SU-DHL-6 (cell line): Measurements from ENCODE around the gene BCL2L13.

Experiments
- EZH2phosphoT487 ChIP-seq: fragments of 200-600 bp; sonication (generic), shearing (Covaris generic); conservative IDR thresholded peaks from 2 replicates; pipeline ENCODE4 v1.6.1; 2018; ENCODE audit warnings: mild to moderate bottlenecking, antibody characterized with exemption, low read length, moderate library complexity, mixed read lengths
- TF ChIP-seq, protein P1 (sequence below): fragments of 200-600 bp; sonication (generic); IDR thresholded peaks from one replicate; pipeline ENCODE4 v1.5.1; 2017; ENCODE audit warnings: antibody characterized with exemption, mild to moderate bottlenecking, low read length, moderate library complexity; ENCODE audit not compliant: insufficient read depth, poor library complexity, severe bottlenecking

DNA sequence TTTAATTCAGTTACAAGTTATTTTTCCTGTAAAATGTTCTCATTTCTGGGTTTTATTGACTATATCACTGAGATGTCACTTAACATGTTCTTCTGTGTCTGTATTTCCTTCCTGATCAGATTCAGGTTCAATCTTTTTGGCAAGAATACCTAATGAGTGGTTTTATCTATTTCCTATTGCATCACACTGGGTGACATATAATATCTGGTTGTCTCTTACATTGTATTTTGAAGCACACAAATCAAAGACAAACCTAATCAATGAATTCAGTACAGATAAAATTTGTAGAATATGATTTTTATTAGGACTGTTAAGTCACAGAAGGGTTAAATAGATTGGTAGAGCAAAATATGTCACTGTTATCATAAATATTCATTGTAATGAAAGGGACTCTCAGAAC, 60.4 kb downstream of the BCL2L13 start:
- TF ChIP-seq, protein P1, sequence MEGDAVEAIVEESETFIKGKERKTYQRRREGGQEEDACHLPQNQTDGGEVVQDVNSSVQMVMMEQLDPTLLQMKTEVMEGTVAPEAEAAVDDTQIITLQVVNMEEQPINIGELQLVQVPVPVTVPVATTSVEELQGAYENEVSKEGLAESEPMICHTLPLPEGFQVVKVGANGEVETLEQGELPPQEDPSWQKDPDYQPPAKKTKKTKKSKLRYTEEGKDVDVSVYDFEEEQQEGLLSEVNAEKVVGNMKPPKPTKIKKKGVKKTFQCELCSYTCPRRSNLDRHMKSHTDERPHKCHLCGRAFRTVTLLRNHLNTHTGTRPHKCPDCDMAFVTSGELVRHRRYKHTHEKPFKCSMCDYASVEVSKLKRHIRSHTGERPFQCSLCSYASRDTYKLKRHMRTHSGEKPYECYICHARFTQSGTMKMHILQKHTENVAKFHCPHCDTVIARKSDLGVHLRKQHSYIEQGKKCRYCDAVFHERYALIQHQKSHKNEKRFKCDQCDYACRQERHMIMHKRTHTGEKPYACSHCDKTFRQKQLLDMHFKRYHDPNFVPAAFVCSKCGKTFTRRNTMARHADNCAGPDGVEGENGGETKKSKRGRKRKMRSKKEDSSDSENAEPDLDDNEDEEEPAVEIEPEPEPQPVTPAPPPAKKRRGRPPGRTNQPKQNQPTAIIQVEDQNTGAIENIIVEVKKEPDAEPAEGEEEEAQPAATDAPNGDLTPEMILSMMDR: no peak
- no peak for TF ChIP-seq EZH2phosphoT487
